Measurements from ENCODE around the gene CYP26C1. TPM values are rescaled to one million over a fixed set of nuclear protein-coding genes. Genes with fewer than 3 reads are reported as not detected.

CYP26C1 gene
- total and polyA plus RNA-seq, 2 of the 13 experiments (the other 11 are each of a cell fraction or from before 2014, with no cell fraction given), result 0.02 TPM; not detected in 1

DNA sequence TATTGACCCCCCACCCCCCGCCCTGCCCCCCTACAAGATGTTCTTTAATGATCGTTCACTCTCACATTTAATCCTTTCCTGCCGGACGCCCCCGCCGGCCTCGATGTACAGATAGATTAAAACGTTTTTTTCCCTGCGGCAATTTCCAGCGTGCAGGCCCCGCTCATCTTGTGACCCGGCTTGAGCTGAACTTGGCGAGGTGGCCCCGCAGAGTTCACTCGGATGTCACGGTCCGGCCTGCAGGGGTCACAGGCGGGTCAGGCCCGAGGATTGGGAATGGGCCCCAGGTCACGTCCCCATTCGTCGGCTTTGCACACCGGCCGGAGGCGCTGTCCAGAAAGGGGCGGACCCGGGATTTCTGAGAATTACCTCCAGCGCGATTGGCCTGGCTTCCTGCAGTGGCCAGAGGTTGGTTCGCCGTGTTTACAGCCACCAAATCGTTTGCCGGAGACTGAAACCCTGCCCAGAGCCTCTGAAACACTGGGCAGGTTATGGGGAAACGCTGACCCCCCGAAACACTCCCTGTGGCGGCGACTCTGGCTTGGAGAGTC, 11.2 kb downstream of the CYP26C1 start (continued):
- peak; percentile 26 for TF ChIP-seq IKZF4 (CRISPR knock-in tag; IDR thresholded peaks at IDR 0.05; ENCODE audit: borderline replicate concordance, low read depth, not compliant biosample characterization)
- TF ChIP-seq U2AF2 (IDR thresholded peaks at IDR 0.05; ENCODE audit: low read depth, low read length), result no peak
- TF ChIP-seq, protein P1, sequence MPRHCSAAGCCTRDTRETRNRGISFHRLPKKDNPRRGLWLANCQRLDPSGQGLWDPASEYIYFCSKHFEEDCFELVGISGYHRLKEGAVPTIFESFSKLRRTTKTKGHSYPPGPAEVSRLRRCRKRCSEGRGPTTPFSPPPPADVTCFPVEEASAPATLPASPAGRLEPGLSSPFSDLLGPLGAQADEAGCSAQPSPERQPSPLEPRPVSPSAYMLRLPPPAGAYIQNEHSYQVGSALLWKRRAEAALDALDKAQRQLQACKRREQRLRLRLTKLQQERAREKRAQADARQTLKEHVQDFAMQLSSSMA (CRISPR knock-in tag; IDR thresholded peaks at IDR 0.05), result no peak
- no peak for TF ChIP-seq ZNF792 (CRISPR knock-in tag; IDR thresholded peaks at IDR 0.05)
- TF ChIP-seq TCF7L2 (IDR thresholded peaks at IDR 0.05; ENCODE audit: low read depth, low read length), result no peak
- TF ChIP-seq MTA1 (CRISPR knock-in tag; IDR thresholded peaks at IDR 0.05; ENCODE audit: borderline replicate concordance), result no peak; the same call in 1 of the 2 replicates
- TF ChIP-seq THRA (CRISPR knock-in tag; IDR thresholded peaks at IDR 0.05; ENCODE audit: borderline replicate concordance), result peak; percentile 95
- no peak for TF ChIP-seq ZNF138 (CRISPR knock-in tag; IDR thresholded peaks at IDR 0.05; ENCODE audit: low read depth)
- TF ChIP-seq HIC2 (CRISPR knock-in tag; IDR thresholded peaks at IDR 0.05; ENCODE audit: low read depth), result no peak
- 0 out of 2 replicates have a peak, but pooled peaks have one; percentile 27 for TF ChIP-seq THAP11 (CRISPR knock-in tag; IDR thresholded peaks at IDR 0.05)
- peak; percentile 27; the same call in 1 of the 2 replicates for TF ChIP-seq SIN3A (IDR thresholded peaks at IDR 0.05; ENCODE audit: borderline replicate concordance, low read depth, low read length)
- TF ChIP-seq RXRA (CRISPR knock-in tag; IDR thresholded peaks at IDR 0.05), result peak; percentile 100
- TF ChIP-seq ZNF558 (CRISPR knock-in tag; IDR thresholded peaks at IDR 0.05; ENCODE audit: borderline replicate concordance), result no peak
- peak; percentile 73; the same call in 1 of the 2 replicates for TF ChIP-seq ZNF816 (CRISPR knock-in tag; IDR thresholded peaks at IDR 0.05; ENCODE audit: borderline replicate concordance)
- peak; percentile 56; the same call in 1 of the 2 replicates for TF ChIP-seq RFXAP (CRISPR knock-in tag; IDR thresholded peaks at IDR 0.05; ENCODE audit: borderline replicate concordance)
- TF ChIP-seq ZNF883 (CRISPR knock-in tag; IDR thresholded peaks at IDR 0.05; ENCODE audit: not compliant biosample characterization), result peak; percentile 31
- no peak for TF ChIP-seq TOE1 (CRISPR knock-in tag; IDR thresholded peaks at IDR 0.05)
- no peak for TF ChIP-seq ZNF660 (CRISPR knock-in tag; IDR thresholded peaks at IDR 0.05; ENCODE audit: borderline replicate concordance, low read depth)
- no peak for TF ChIP-seq KDM5A (IDR thresholded peaks at IDR 0.05; ENCODE audit: borderline replicate concordance, low read length)
- no peak for TF ChIP-seq LCORL (IDR thresholded peaks at IDR 0.05)
- peak; percentile 94 for TF ChIP-seq LCORL (CRISPR knock-in tag; IDR thresholded peaks at IDR 0.05)
- no peak for TF ChIP-seq ZNF350 (CRISPR knock-in tag; IDR thresholded peaks at IDR 0.05; ENCODE audit: borderline replicate concordance, low read depth)
- TF ChIP-seq FOXA3 (CRISPR knock-in tag; IDR thresholded peaks at IDR 0.05), result peak; percentile 57; the same call in 1 of the 2 replicates
- TF ChIP-seq ATF4 (CRISPR knock-in tag; IDR thresholded peaks at IDR 0.05), result no peak
- TF ChIP-seq FOXJ3 (CRISPR knock-in tag; IDR thresholded peaks at IDR 0.05; ENCODE audit: borderline replicate concordance), result no peak
- TF ChIP-seq ZNF572 (CRISPR knock-in tag; IDR thresholded peaks at IDR 0.05), result peak; percentile 27; the same call in 1 of the 2 replicates
- TF ChIP-seq ZNF230 (CRISPR knock-in tag; IDR thresholded peaks at IDR 0.05), result no peak
